ENCODE data around the gene KRT10. TPM values are rescaled to one million over a fixed set of nuclear protein-coding genes. Genes with fewer than 3 reads are reported as not detected.

The KRT10 gene
- 79.3 to 132 TPM (median 110 TPM) in 5 replicates for total RNA-seq (2022; extraction: Qiagen RNA extraction)

GRCh38 chr17:40822132-40822812 is at the start of gene KRT10:
TSS of gene KRT10 (minus strand) at chr17:40822614. CDS start at chr17:40822585, 29 bp downstream.

GRCh38 chr17:40866838-40867237 is 44.4 kb upstream of the KRT10 start, which contains the start of gene KRT12:
TSS of gene KRT12 (minus strand) at chr17:40867223. CDS start at chr17:40867186, 37 bp downstream.

GRCh38 chr17:40799859-40800258 is 22.6 kb downstream of the KRT10 start, which contains the start of gene KRT28:
TSS of gene KRT28 (minus strand) at chr17:40799959. CDS start at chr17:40799893, 66 bp downstream.

GRCh38 chr17:40782450-40782849 is 40.0 kb downstream of the KRT10 start, which contains the start of gene KRT27:
TSS of gene KRT27 (minus strand) at chr17:40782550. CDS start at chr17:40782493, 57 bp downstream.

GRCh38 chr17:40772101-40772500 is 50.3 kb downstream of the KRT10 start, which contains the start of gene KRT26:
TSS of gene KRT26 (minus strand) at chr17:40772201. CDS start at chr17:40772113, 88 bp downstream.

Other genes starting within 250 kb of the KRT10 start
- 107 to 116 TPM (median 111 TPM) in 5 replicates for gene SMARCE1, start 174.8 kb downstream of the KRT10 start, total RNA-seq (2022; extraction: Qiagen RNA extraction)
- 0.27 to 0.69 TPM (median 0.52 TPM) in 5 replicates for gene KRT222, start 157.4 kb downstream of the KRT10 start, total RNA-seq (2022; extraction: Qiagen RNA extraction)
- not detected in 5 replicates for gene KRT24, start 118.9 kb downstream of the KRT10 start, total RNA-seq (2022; extraction: Qiagen RNA extraction)
- not detected in 5 replicates for gene KRT25, start 67.3 kb downstream of the KRT10 start, total RNA-seq (2022; extraction: Qiagen RNA extraction)
- not detected in 5 replicates for gene KRT26, start 50.4 kb downstream of the KRT10 start, total RNA-seq (2022; extraction: Qiagen RNA extraction)
- not detected in 5 replicates for gene KRT27, start 40.1 kb downstream of the KRT10 start, total RNA-seq (2022; extraction: Qiagen RNA extraction)
- gene KRT28, start 22.7 kb downstream of the KRT10 start, total RNA-seq (2022; extraction: Qiagen RNA extraction) = not detected in 5 replicates
- gene KRT12, start 44.6 kb upstream of the KRT10 start, total RNA-seq (2022; extraction: Qiagen RNA extraction) = not detected in 5 replicates
- gene KRT20, start 62.6 kb upstream of the KRT10 start, total RNA-seq (2022; extraction: Qiagen RNA extraction) = 0.18 to 0.28 TPM (median 0.26 TPM) in 5 replicates
- 0.08 to 0.14 TPM (median 0.10 TPM) in 3 of 5 replicates, not detected in the others for gene KRT23, start 115.0 kb upstream of the KRT10 start, total RNA-seq (2022; extraction: Qiagen RNA extraction)
- gene KRT39, start 144.3 kb upstream of the KRT10 start, total RNA-seq (2022; extraction: Qiagen RNA extraction) = not detected in 5 replicates
- not detected in 5 replicates for gene KRT40, start 161.7 kb upstream of the KRT10 start, total RNA-seq (2022; extraction: Qiagen RNA extraction)
- not detected in 5 replicates for gene KRTAP3-3, start 171.6 kb upstream of the KRT10 start, total RNA-seq (2022; extraction: Qiagen RNA extraction)
- gene KRTAP3-2, start 177.3 kb upstream of the KRT10 start, total RNA-seq (2022; extraction: Qiagen RNA extraction) = 0.20 to 0.42 TPM (median 0.34 TPM) in 5 replicates
- 0.18 TPM in 1 of 5 replicates, not detected in the others for gene KRTAP3-1, start 186.5 kb upstream of the KRT10 start, total RNA-seq (2022; extraction: Qiagen RNA extraction)
- gene KRTAP1-5, start 204.6 kb upstream of the KRT10 start, total RNA-seq (2022; extraction: Qiagen RNA extraction) = not detected in 5 replicates
- not detected in 5 replicates for gene KRTAP1-4, start 207.6 kb upstream of the KRT10 start, total RNA-seq (2022; extraction: Qiagen RNA extraction)
- not detected in 5 replicates for gene KRTAP1-3, start 212.3 kb upstream of the KRT10 start, total RNA-seq (2022; extraction: Qiagen RNA extraction)
- gene KRTAP1-1, start 218.8 kb upstream of the KRT10 start, total RNA-seq (2022; extraction: Qiagen RNA extraction) = not detected in 5 replicates
- gene KRTAP2-1, start 224.7 kb upstream of the KRT10 start, total RNA-seq (2022; extraction: Qiagen RNA extraction) = not detected in 5 replicates
- not detected in 5 replicates for gene KRTAP2-2, start 232.6 kb upstream of the KRT10 start, total RNA-seq (2022; extraction: Qiagen RNA extraction)
- 0.11 to 0.18 TPM (median 0.17 TPM) in 3 of 5 replicates, not detected in the others for gene KRTAP2-3, start 237.5 kb upstream of the KRT10 start, total RNA-seq (2022; extraction: Qiagen RNA extraction)
- gene KRTAP2-4, start 243.3 kb upstream of the KRT10 start, total RNA-seq (2022; extraction: Qiagen RNA extraction) = not detected in 5 replicates

Data from A549 treated with CORT108297 at 1 μM for 4 hours (cell line).